Measurements from ENCODE around the gene MCC.

The MCC gene

GRCh38 chr5:113266913-113267227, 221.4 kb downstream of the MCC start (continued):
- no peak for TF ChIP-seq ZNF16 (tag by site-specific recombination; IDR thresholded peaks at IDR 0.05; ENCODE audit: low read depth)
- no peak for TF ChIP-seq ZNF707 (tag by site-specific recombination; IDR thresholded peaks at IDR 0.05)
- TF ChIP-seq ZNF26 (tag by site-specific recombination; IDR thresholded peaks at IDR 0.05) = no peak
- no peak for TF ChIP-seq ZNF350 (tag by site-specific recombination; IDR thresholded peaks at IDR 0.05)
- TF ChIP-seq ZNF530 (tag by site-specific recombination; IDR thresholded peaks at IDR 0.05; ENCODE audit: low read depth) = no peak
- TF ChIP-seq ZNF302 (tag by site-specific recombination; IDR thresholded peaks at IDR 0.05; ENCODE audit: low read depth) = no peak
- TF ChIP-seq ZNF202 (tag by site-specific recombination; IDR thresholded peaks at IDR 0.05; ENCODE audit: borderline replicate concordance) = no peak
- peak; percentile 66; the same call in 1 of the 2 replicates for TF ChIP-seq PRDM4 (tag by site-specific recombination; IDR thresholded peaks at IDR 0.05)
- TF ChIP-seq ZNF558 (tag by site-specific recombination; IDR thresholded peaks at IDR 0.05) = 0 out of 2 replicates have a peak, but pooled peaks have one; percentile 34
- TF ChIP-seq ZNF114 (tag by site-specific recombination; IDR thresholded peaks at IDR 0.05) = no peak
- TF ChIP-seq ZNF785 (tag by site-specific recombination; IDR thresholded peaks at IDR 0.05) = no peak
- TF ChIP-seq ZNF248 (tag by site-specific recombination; IDR thresholded peaks at IDR 0.05) = no peak
- TF ChIP-seq ZNF121 (tag by site-specific recombination; IDR thresholded peaks at IDR 0.05) = no peak
- no peak for TF ChIP-seq ZNF624 (tag by site-specific recombination; IDR thresholded peaks at IDR 0.05)
- TF ChIP-seq OVOL3 (tag by site-specific recombination; IDR thresholded peaks at IDR 0.05) = no peak
- TF ChIP-seq SCRT2 (tag by site-specific recombination; IDR thresholded peaks at IDR 0.05) = peak; percentile 92
- TF ChIP-seq ZNF169 (tag by site-specific recombination; IDR thresholded peaks at IDR 0.05) = no peak
- TF ChIP-seq ZNF18 (tag by site-specific recombination; IDR thresholded peaks at IDR 0.05) = no peak; the same call in 1 of the 2 replicates
- no peak for TF ChIP-seq BCL11A (tag by site-specific recombination; IDR thresholded peaks at IDR 0.05; ENCODE audit: low read depth)
- TF ChIP-seq ZNF423 (tag by site-specific recombination; IDR thresholded peaks at IDR 0.05) = no peak
- TF ChIP-seq ZBTB11 (tag by site-specific recombination; conservative IDR thresholded peaks at IDR 0.05; ENCODE audit: low read depth) = no peak
- no peak for TF ChIP-seq TCF7L2 (IDR thresholded peaks at IDR 0.05; ENCODE audit: borderline replicate concordance, low read depth, low read length)
- TF ChIP-seq ZNF791 (tag by site-specific recombination; IDR thresholded peaks at IDR 0.05) = no peak
- no peak for TF ChIP-seq ZNF19 (tag by site-specific recombination; IDR thresholded peaks at IDR 0.05; ENCODE audit: low read depth)
- no peak for TF ChIP-seq ZNF670 (tag by site-specific recombination; IDR thresholded peaks at IDR 0.05; ENCODE audit: low read depth)
- no peak for TF ChIP-seq ZNF266 (tag by site-specific recombination; IDR thresholded peaks at IDR 0.05; ENCODE audit: low read depth)
- no peak for TF ChIP-seq ZNF354C (tag by site-specific recombination; IDR thresholded peaks at IDR 0.05; ENCODE audit: borderline replicate concordance, low read depth)
- no peak for TF ChIP-seq ZNF548 (tag by site-specific recombination; IDR thresholded peaks at IDR 0.05)
- no peak for TF ChIP-seq ZBTB21 (tag by site-specific recombination; IDR thresholded peaks at IDR 0.05)
- TF ChIP-seq ZNF645 (tag by site-specific recombination; IDR thresholded peaks at IDR 0.05) = no peak
- TF ChIP-seq ZBTB6 (tag by site-specific recombination; IDR thresholded peaks at IDR 0.05) = no peak
- TF ChIP-seq ZNF664 (tag by site-specific recombination; IDR thresholded peaks at IDR 0.05) = no peak
